Measurements from ENCODE around the gene EIF2AK3.
A peak's percentile ranks its signal among the peaks of the same experiment; 100 is the strongest.
"Not testable (repeated sequence)": the region's sequence is repeated elsewhere in the genome, so short reads cannot be mapped to it uniquely, and the experiment has no call there.

Gene EIF2AK3

GRCh38 chr2:88632569-88632968 lies 5.3 kb upstream of the EIF2AK3 start:
- no peak for DNase-seq

GRCh38 chr2:88628571-88628939 lies 1.3 kb upstream of the EIF2AK3 start:
- no peak for DNase-seq

GRCh38 chr2:88627856-88628570 lies 749 bp upstream of the EIF2AK3 start:
- peak; percentile 92 for DNase-seq

- no peak for DNase-seq
Measured at GRCh38 chr2:88626171-88627054, 851 bp downstream of the EIF2AK3 start.

GRCh38 chr2:88624477-88624876 lies 2.8 kb downstream of the EIF2AK3 start:
- DNase-seq: no peak

- DNase-seq: not testable (repeated sequence)
Measured at GRCh38 chr2:88623831-88624465, 3.3 kb downstream of the EIF2AK3 start.

- no peak for DNase-seq
Measured at GRCh38 chr2:88622307-88622706, 5.0 kb downstream of the EIF2AK3 start.

- DNase-seq: no peak
Measured at GRCh38 chr2:88621432-88621831, 5.8 kb downstream of the EIF2AK3 start.

GRCh38 chr2:88620015-88620414 lies 7.2 kb downstream of the EIF2AK3 start:
- no peak for DNase-seq

- DNase-seq: no peak
Measured at GRCh38 chr2:88615822-88616221, 11.4 kb downstream of the EIF2AK3 start.

- DNase-seq: no peak
Measured at GRCh38 chr2:88614497-88615157, 12.6 kb downstream of the EIF2AK3 start.

- no peak for DNase-seq
Measured at GRCh38 chr2:88613921-88614320, 13.3 kb downstream of the EIF2AK3 start.

GRCh38 chr2:88608184-88608583 lies 19.1 kb downstream of the EIF2AK3 start:
- DNase-seq: no peak

- no peak for DNase-seq
Measured at GRCh38 chr2:88607416-88607815, 19.8 kb downstream of the EIF2AK3 start.

GRCh38 chr2:88606371-88607030 lies 20.8 kb downstream of the EIF2AK3 start:
- DNase-seq: no peak

- peak; percentile 52 for DNase-seq
Measured at GRCh38 chr2:88603146-88603545, 24.1 kb downstream of the EIF2AK3 start.

- DNase-seq: no peak
Measured at GRCh38 chr2:88602022-88602421, 25.2 kb downstream of the EIF2AK3 start.

GRCh38 chr2:88601286-88601685 lies 26.0 kb downstream of the EIF2AK3 start:
- DNase-seq: no peak

GRCh38 chr2:88600038-88600465 lies 27.2 kb downstream of the EIF2AK3 start:
- DNase-seq: peak; percentile 91

GRCh38 chr2:88599527-88599926 lies 27.7 kb downstream of the EIF2AK3 start:
- no peak for DNase-seq

- no peak for DNase-seq
Measured at GRCh38 chr2:88597168-88597567, 30.1 kb downstream of the EIF2AK3 start.

- no peak for DNase-seq
Measured at GRCh38 chr2:88596141-88596830, 31.0 kb downstream of the EIF2AK3 start.

Measured in fibroblast of skin of right quadriceps (primary cell).